HL-60 (cell line): Measurements from ENCODE around the gene VDAC2.

Source experiments
- DNase-seq, 2 experiments: peaks; one replicate each; pipeline ENCODE4 v3.0.0-alpha.2; 2010 to 2020; ENCODE audit warnings: low read depth in 1 of 2, low spot score in 1 of 2
- H3K27ac ChIP-seq: fragments of 250-450 bp; sonication (Bioruptor Pico); replicated peaks from 2 replicates; pipeline ENCODE4 v1.5.1; 2020; ENCODE audit warnings: mild to moderate bottlenecking, moderate library complexity
- H3K27me3 ChIP-seq: fragments of 250-450 bp; sonication (Bioruptor Pico); 2 replicates; pipeline ENCODE4 v1.5.1; 2021; ENCODE audit warnings: mild to moderate bottlenecking, moderate library complexity; ENCODE audit not compliant: insufficient read depth, poor library complexity, severe bottlenecking
- H3K4me3 ChIP-seq: replicated peaks from 2 replicates; pipeline ENCODE4 v1.5.1; 2011; ENCODE audit warnings: mild to moderate bottlenecking, control low read depth, low read length; ENCODE audit not compliant: insufficient read depth
- GABPA ChIP-seq: IDR thresholded peaks from 2 replicates; pipeline ENCODE4 v1.6.1; 2012; ENCODE audit warnings: low read depth
- POLR2AphosphoS5 ChIP-seq: IDR thresholded peaks from 2 replicates; pipeline ENCODE4 v1.6.1; 2012; ENCODE audit warnings: low read depth
- SPI1 ChIP-seq: IDR thresholded peaks from 2 replicates; pipeline ENCODE4 v1.6.1; 2012; ENCODE audit warnings: low read depth, mild to moderate bottlenecking, borderline replicate concordance
- TF ChIP-seq, protein P1 (sequence below): IDR thresholded peaks from 2 replicates; pipeline ENCODE4 v1.6.1; 2012; ENCODE audit warnings: low read depth; ENCODE audit not compliant: insufficient replicate concordance
- TF ChIP-seq, protein P2 (sequence below): IDR thresholded peaks from one replicate; pipeline ENCODE4 v1.5.1; 2011; ENCODE audit warnings: low read length, control low read depth, inconsistent platforms; ENCODE audit not compliant: insufficient read depth

The VDAC2 gene

DNA sequence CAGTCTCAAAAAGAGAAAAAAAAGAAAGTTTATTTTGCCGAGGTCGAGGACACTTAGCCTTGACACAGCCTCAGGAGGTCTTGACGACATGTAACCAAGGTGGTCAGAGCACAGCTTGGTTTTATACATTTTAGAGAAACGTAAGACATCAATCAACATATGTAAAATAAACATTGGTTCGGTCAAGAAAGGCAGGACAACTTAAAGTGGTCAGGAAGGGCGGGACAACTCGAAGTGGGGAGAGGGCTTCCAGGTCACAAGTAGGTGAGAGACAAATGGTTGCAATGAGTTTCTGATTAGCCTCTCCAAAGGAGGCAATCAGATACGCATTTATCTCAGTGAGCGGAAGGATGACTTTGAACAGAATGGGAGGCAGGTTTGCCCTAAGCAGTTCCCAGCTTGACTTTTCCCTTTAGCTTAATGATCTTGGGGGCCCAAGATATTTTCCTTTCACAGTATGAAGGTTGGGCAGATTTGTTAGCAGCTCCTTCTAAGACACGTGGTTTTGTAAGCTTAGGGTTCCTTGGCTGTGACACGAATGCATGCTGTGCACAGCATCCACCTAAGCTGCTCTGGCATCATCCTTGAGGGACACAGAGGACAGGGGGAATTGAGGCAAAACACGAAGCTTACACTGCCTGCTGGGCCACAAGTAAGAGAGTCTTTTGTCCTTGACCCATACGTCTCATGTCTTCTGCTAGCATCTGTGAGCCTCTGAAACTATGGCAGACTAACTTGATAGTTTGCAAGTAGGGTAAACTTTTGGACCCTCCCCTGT lies 3.3 kb upstream of the VDAC2 start:
- Histone ChIP-seq H3K4me3 (no peak overlapping the region), H3K27me3 (no peaks in the 10 kb centered on the region), H3K27ac (no peak overlapping the region)
- TF ChIP-seq, protein P1, sequence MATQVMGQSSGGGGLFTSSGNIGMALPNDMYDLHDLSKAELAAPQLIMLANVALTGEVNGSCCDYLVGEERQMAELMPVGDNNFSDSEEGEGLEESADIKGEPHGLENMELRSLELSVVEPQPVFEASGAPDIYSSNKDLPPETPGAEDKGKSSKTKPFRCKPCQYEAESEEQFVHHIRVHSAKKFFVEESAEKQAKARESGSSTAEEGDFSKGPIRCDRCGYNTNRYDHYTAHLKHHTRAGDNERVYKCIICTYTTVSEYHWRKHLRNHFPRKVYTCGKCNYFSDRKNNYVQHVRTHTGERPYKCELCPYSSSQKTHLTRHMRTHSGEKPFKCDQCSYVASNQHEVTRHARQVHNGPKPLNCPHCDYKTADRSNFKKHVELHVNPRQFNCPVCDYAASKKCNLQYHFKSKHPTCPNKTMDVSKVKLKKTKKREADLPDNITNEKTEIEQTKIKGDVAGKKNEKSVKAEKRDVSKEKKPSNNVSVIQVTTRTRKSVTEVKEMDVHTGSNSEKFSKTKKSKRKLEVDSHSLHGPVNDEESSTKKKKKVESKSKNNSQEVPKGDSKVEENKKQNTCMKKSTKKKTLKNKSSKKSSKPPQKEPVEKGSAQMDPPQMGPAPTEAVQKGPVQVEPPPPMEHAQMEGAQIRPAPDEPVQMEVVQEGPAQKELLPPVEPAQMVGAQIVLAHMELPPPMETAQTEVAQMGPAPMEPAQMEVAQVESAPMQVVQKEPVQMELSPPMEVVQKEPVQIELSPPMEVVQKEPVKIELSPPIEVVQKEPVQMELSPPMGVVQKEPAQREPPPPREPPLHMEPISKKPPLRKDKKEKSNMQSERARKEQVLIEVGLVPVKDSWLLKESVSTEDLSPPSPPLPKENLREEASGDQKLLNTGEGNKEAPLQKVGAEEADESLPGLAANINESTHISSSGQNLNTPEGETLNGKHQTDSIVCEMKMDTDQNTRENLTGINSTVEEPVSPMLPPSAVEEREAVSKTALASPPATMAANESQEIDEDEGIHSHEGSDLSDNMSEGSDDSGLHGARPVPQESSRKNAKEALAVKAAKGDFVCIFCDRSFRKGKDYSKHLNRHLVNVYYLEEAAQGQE: no peak
- DNase-seq: no peak

DNA sequence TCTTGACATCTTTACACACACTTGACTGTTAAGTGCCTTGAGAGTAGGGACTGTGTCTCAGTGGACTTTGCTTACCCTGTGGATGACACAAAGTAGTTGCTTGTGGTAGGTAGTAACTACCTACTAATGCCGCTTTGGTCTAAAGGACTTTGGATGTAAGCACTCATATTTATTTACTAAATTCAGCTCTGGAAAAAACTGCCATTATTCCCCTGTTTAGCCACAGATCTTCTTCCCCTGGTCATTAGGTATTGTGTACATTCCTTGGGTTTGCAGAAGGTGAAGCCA lies 2.8 kb upstream of the VDAC2 start:
- DNase-seq: no peak
- TF ChIP-seq, protein P2, sequence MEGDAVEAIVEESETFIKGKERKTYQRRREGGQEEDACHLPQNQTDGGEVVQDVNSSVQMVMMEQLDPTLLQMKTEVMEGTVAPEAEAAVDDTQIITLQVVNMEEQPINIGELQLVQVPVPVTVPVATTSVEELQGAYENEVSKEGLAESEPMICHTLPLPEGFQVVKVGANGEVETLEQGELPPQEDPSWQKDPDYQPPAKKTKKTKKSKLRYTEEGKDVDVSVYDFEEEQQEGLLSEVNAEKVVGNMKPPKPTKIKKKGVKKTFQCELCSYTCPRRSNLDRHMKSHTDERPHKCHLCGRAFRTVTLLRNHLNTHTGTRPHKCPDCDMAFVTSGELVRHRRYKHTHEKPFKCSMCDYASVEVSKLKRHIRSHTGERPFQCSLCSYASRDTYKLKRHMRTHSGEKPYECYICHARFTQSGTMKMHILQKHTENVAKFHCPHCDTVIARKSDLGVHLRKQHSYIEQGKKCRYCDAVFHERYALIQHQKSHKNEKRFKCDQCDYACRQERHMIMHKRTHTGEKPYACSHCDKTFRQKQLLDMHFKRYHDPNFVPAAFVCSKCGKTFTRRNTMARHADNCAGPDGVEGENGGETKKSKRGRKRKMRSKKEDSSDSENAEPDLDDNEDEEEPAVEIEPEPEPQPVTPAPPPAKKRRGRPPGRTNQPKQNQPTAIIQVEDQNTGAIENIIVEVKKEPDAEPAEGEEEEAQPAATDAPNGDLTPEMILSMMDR: no peak
- TF ChIP-seq POLR2AphosphoS5: no peak
- TF ChIP-seq GABPA: no peak
- TF ChIP-seq SPI1: no peak
- TF ChIP-seq, protein P1: no peak
- no peak overlapping the region for H3K4me3 ChIP-seq
- no peak overlapping the region for H3K27ac ChIP-seq
- H3K27me3 ChIP-seq: no peaks in the 10 kb centered on the region

DNA sequence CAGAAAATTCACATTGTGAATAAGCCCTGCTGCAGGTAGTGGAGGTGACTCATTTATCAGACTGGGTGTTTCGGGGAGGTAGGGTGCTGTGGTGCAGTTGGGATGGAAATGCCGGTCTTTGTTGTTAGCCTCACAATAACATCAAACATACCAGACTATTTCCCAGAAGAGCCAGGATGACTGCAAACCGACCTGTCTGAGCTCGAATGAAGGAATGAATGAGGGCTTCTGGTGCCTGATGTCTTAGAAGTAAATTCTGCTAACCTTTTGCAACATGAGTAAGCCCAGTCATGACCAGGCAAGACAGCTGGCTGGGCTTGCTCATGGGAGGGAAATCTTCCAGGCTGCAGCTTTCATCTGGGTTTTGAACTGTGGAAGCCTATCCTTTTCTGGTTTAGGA lies 2.4 kb upstream of the VDAC2 start:
- H3K4me3 ChIP-seq: no peak overlapping the region
- TF ChIP-seq POLR2AphosphoS5 (no peak), SPI1 (no peak), GABPA (no peak)
- TF ChIP-seq, protein P1: no peak
- TF ChIP-seq, protein P2: no peak
- no peak for DNase-seq

More for the DNA sequence above, 2.4 kb upstream of the VDAC2 start:
- no peaks in the 10 kb centered on the region for H3K27me3 ChIP-seq
- H3K27ac ChIP-seq: no peak overlapping the region
